ENCODE data around the gene RNF4.

Gene RNF4

DNA sequence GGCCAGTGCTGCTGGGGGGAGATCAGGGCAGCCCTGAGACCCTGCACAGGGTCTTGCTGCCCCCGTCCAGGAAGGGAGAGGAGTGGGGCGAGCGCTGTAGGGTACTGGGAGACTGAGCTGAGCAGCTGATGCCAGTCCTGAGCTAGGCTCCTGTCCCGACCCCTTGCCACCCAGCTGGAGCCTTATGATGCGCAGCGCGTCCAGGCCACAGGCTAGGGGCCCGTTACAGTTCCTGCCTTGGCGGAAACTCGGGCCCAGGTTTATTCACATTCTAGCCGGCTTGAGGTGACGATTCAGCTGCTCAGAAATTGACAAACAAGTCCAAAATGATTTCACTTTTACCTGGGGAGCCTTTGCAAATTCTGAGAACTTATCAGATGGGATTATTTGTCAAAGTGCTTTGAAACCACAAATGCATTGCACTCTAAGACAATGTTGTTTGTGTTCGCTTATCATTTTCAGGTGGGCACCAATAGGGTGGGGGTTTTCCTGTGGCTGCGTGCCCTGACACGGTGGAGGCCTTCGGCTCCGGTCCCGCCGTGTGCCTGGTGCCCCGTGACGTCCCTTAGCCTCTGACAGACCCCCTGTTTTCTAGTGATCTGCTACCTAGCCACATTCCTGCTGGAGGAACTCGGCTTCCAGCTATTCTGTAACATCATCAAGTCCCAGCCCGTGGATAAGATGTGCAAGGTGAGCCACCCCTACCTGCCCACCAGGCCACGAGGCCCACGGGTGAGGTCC lies 31.3 kb upstream of the RNF4 start:
- no peaks in the 10 kb centered on the region for H3F3A ChIP-seq (ENCODE audit: insufficient read depth, low read length)

DNA sequence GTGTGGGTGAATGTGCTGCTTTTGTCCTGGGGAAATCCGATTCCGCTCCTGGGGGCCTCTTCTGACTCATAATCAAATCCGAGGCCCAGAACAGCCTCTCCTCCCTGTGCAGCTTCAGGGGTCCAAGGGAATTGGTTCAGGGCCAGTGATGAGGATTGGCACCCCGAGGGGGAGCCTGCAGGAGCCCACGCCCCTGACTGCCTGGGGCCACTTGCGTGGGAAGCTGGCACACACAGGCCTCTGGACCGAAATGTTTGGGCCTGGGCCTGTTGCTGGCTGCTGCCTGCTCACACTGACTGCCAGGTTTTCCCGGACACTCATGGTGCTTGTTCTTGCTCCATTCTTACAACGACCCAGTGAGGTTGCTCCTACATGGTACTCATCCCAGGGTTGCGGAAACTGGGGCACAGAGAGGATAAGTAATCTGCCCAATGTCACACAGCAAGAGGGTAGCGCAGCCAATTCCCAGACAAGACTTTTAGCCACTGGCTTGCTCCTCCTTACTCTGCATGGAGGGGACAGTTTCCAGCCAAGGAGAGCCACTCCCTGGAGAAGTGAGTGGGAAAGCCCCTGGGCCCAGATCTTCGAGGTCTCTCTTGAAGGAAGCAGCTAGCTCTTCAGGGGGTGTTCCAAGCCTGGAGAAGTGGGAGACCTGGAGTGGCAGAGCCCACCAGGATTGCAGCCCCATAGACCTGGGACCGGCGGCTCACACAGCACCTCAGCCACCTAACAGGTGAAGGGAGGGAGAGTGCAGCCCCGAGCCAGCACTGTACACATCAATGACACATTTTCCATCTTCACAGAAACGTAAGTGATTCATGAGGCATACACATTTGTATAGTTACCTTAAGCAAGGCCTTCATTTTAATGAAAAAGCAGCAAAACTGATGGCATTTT lies 29.8 kb upstream of the RNF4 start:
- DNase-seq, result no peak
- Histone ChIP-seq H3K36me3 (replicated peaks; ENCODE audit: insufficient read depth, low read length) (no peaks in the 10 kb centered on the region), H4K20me1 (ENCODE audit: insufficient read depth, low read length) (no peaks in the 10 kb centered on the region), H3K27me3 (replicated peaks; ENCODE audit: insufficient read depth, low read length) (0 out of 2 replicates have a peak, but pooled peaks cover 3% of the 10 kb centered on the region), H3K79me2 (ENCODE audit: low read length) (no peaks in the 10 kb centered on the region), H3K4me3 (ENCODE audit: low read length) (no peak overlapping the region), H3K4me1 (ENCODE audit: low read length) (peaks cover 4% of the 10 kb centered on the region), H3K9me2 (replicated peaks; ENCODE audit: insufficient read depth, low read length) (no peaks in the 10 kb centered on the region), H3K4me2 (ENCODE audit: low read depth, low read length) (no peak overlapping the region), H3K9me3 (replicated peaks; ENCODE audit: insufficient read depth, low read length) (no peaks in the 10 kb centered on the region), H3F3A (ENCODE audit: insufficient read depth, low read length) (no peaks in the 10 kb centered on the region), H2AFZ (ENCODE audit: low read length) (no peak overlapping the region), H3K27ac (ENCODE audit: low read length) (no peak overlapping the region), H3K9ac (ENCODE audit: low read length) (no peak overlapping the region)
- no peak for TF ChIP-seq EZH2phosphoT487 (IDR thresholded peaks at IDR 0.05; ENCODE audit: low read length)
- TF ChIP-seq, protein P1, sequence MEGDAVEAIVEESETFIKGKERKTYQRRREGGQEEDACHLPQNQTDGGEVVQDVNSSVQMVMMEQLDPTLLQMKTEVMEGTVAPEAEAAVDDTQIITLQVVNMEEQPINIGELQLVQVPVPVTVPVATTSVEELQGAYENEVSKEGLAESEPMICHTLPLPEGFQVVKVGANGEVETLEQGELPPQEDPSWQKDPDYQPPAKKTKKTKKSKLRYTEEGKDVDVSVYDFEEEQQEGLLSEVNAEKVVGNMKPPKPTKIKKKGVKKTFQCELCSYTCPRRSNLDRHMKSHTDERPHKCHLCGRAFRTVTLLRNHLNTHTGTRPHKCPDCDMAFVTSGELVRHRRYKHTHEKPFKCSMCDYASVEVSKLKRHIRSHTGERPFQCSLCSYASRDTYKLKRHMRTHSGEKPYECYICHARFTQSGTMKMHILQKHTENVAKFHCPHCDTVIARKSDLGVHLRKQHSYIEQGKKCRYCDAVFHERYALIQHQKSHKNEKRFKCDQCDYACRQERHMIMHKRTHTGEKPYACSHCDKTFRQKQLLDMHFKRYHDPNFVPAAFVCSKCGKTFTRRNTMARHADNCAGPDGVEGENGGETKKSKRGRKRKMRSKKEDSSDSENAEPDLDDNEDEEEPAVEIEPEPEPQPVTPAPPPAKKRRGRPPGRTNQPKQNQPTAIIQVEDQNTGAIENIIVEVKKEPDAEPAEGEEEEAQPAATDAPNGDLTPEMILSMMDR (IDR thresholded peaks at IDR 0.05; ENCODE audit: low read length), result no peak
- no peak for TF ChIP-seq EZH2 (optimal IDR thresholded peaks at IDR 0.05; ENCODE audit: low read depth, low read length)

More for the DNA sequence above, 31.3 kb upstream of the RNF4 start:
- Histone ChIP-seq H3K36me3 (replicated peaks; ENCODE audit: insufficient read depth, low read length) (no peaks in the 10 kb centered on the region), H3K27me3 (replicated peaks; ENCODE audit: insufficient read depth, low read length) (0 out of 2 replicates have a peak, but pooled peaks cover 6% of the 10 kb centered on the region), H3K4me3 (ENCODE audit: low read length) (no peak overlapping the region), H3K4me2 (ENCODE audit: low read depth, low read length) (no peak overlapping the region), H3K27ac (ENCODE audit: low read length) (no peak overlapping the region), H3K9me2 (replicated peaks; ENCODE audit: insufficient read depth, low read length) (no peaks in the 10 kb centered on the region), H2AFZ (ENCODE audit: low read length) (no peak overlapping the region), H3K9me3 (replicated peaks; ENCODE audit: insufficient read depth, low read length) (no peaks in the 10 kb centered on the region), H3K9ac (ENCODE audit: low read length) (no peak overlapping the region), H3K4me1 (ENCODE audit: low read length) (peaks cover 4% of the 10 kb centered on the region), H4K20me1 (ENCODE audit: insufficient read depth, low read length) (no peaks in the 10 kb centered on the region), H3K79me2 (ENCODE audit: low read length) (no peaks in the 10 kb centered on the region)
- no peak for DNase-seq
- TF ChIP-seq EZH2 (optimal IDR thresholded peaks at IDR 0.05; ENCODE audit: low read depth, low read length) (no peak), EZH2phosphoT487 (IDR thresholded peaks at IDR 0.05; ENCODE audit: low read length) (no peak)
- TF ChIP-seq, protein P1 (IDR thresholded peaks at IDR 0.05; ENCODE audit: low read length), result no peak

DNA sequence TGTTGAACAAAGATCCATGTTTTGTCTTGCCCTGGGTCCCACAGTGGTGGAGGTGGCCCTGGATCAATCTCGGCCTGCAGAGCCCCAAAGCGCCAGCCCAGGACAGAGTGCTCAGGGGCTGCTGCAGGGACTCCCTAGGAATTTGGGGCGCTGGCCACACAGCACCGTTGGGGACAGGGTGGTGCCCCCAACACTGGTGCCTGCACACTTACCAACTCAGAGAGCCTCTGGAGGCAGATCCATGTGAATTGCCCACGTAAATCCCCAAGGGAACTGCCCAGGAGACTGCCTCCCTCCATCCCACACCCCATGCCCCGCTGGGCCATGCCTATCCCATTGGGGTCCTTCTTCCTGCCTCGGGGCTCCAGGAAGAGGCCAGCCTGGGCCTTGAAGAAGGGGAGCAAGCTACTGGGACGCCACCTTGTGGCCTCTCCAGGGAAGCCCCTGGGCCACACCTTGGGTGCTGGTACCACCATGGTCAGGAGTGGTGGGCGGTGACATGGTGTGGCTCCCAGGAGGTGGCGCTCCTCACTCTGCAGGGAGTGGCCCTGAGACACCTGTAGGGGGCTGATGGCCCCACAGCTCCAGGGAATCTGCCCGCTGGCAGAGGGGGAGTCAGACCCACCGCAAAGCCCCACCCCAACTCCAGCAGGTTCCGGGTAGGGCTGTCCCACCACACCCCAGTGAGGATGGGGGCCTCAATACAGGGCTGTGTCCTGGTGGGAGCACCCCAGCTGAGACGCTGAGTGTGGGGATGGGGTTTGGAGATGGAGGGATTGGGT lies 27.3 kb upstream of the RNF4 start:
- H3K36me3 ChIP-seq (replicated peaks; ENCODE audit: insufficient read depth, low read length), result no peaks in the 10 kb centered on the region
- peak; percentile 82 for DNase-seq
- no peak overlapping the region for H3K4me3 ChIP-seq (ENCODE audit: low read length)
- peaks cover 4% of the 10 kb centered on the region for H3K4me1 ChIP-seq (ENCODE audit: low read length)
- no peaks in the 10 kb centered on the region for H3K9me2 ChIP-seq (replicated peaks; ENCODE audit: insufficient read depth, low read length)
- peak overlapping the region; percentile 15; the same call in 1 of the 2 replicates for H3K9ac ChIP-seq (ENCODE audit: low read length)
- H4K20me1 ChIP-seq (ENCODE audit: insufficient read depth, low read length), result no peaks in the 10 kb centered on the region
- H3K27me3 ChIP-seq (replicated peaks; ENCODE audit: insufficient read depth, low read length), result no peaks in the 10 kb centered on the region
- H3K4me2 ChIP-seq (ENCODE audit: low read depth, low read length), result peak overlapping the region; percentile 76
- no peak for TF ChIP-seq EZH2 (optimal IDR thresholded peaks at IDR 0.05; ENCODE audit: low read depth, low read length)
- TF ChIP-seq, protein P1 (IDR thresholded peaks at IDR 0.05; ENCODE audit: low read length), result peak; percentile 99
- TF ChIP-seq EZH2phosphoT487 (IDR thresholded peaks at IDR 0.05; ENCODE audit: low read length), result no peak
- H3F3A ChIP-seq (ENCODE audit: insufficient read depth, low read length), result no peaks in the 10 kb centered on the region
- no peaks in the 10 kb centered on the region for H3K9me3 ChIP-seq (replicated peaks; ENCODE audit: insufficient read depth, low read length)
- H3K79me2 ChIP-seq (ENCODE audit: low read length), result no peaks in the 10 kb centered on the region
- H2AFZ ChIP-seq (ENCODE audit: low read length), result peak overlapping the region; percentile 93
- no peak overlapping the region for H3K27ac ChIP-seq (ENCODE audit: low read length)
